Astrocyte (in vitro differentiated cells and primary cell): Measurements from ENCODE around the gene LZTS3. TPM values are rescaled to one million over a fixed set of nuclear protein-coding genes. Genes with fewer than 3 reads are reported as not detected.

ENCODE experiments used
- DNase-seq: peaks from one replicate; pipeline ENCODE4 v3.0.0-alpha.2; 2010; ENCODE audit warnings: low read depth
- FAIRE-seq: peaks from 2 replicates; lab custom pipeline; 2011; peaks lifted over from hg19 to GRCh38; lab: Jason Lieb, UNC
- H2AFZ ChIP-seq: 2 replicates; pipeline ENCODE4 v1.6.0; 2012; ENCODE audit warnings: low read depth, low read length, inconsistent platforms
- H3K27ac ChIP-seq: 2 replicates; pipeline ENCODE4 v1.5.1; 2011; ENCODE audit warnings: low read depth, low read length, inconsistent platforms
- H3K27me3 ChIP-seq: 2 replicates; pipeline ENCODE4 v1.6.0; 2011; ENCODE audit warnings: low read length, inconsistent platforms; ENCODE audit not compliant: insufficient read depth
- H3K36me3 ChIP-seq: 2 replicates; pipeline ENCODE4 v1.5.1; 2011; ENCODE audit warnings: low read length, inconsistent platforms; ENCODE audit not compliant: insufficient read depth
- H3K4me1 ChIP-seq: 2 replicates; pipeline ENCODE4 v1.5.1; 2011; ENCODE audit warnings: low read length, inconsistent platforms; ENCODE audit not compliant: insufficient read depth
- H3K4me2 ChIP-seq: 2 replicates; pipeline ENCODE4 v1.6.0; 2012; ENCODE audit warnings: low read length, inconsistent platforms
- H3K4me3 ChIP-seq: 2 replicates; pipeline ENCODE4 v1.5.1; 2011; ENCODE audit warnings: low read depth, mild to moderate bottlenecking, low read length, inconsistent platforms; ENCODE audit not compliant: insufficient read depth
- H3K79me2 ChIP-seq: 2 replicates; pipeline ENCODE4 v1.6.0; 2012; ENCODE audit warnings: mild to moderate bottlenecking, low read length, inconsistent platforms; ENCODE audit not compliant: insufficient read depth
- H3K9ac ChIP-seq: 2 replicates; pipeline ENCODE4 v1.6.0; 2012; ENCODE audit warnings: mild to moderate bottlenecking, low read length, inconsistent platforms
- H3K9me3 ChIP-seq: 2 replicates; pipeline ENCODE4 v1.5.1; 2012; ENCODE audit warnings: low read depth, mild to moderate bottlenecking, low read length, inconsistent platforms; ENCODE audit not compliant: insufficient read depth
- H4K20me1 ChIP-seq: 2 replicates; pipeline ENCODE4 v1.6.0; 2012; ENCODE audit warnings: low read length, inconsistent platforms; ENCODE audit not compliant: insufficient read depth
- H3K27ac Mint-ChIP-seq: one replicate; pipeline ENCODE4 v1.8.0; 2021; ENCODE audit warnings: mild to moderate bottlenecking, mixed read lengths; ENCODE audit not compliant: unreplicated experiment
- H3K27me3 Mint-ChIP-seq: one replicate; pipeline ENCODE4 v1.8.0; 2021; ENCODE audit warnings: low read depth, mixed read lengths; ENCODE audit not compliant: unreplicated experiment
- H3K36me3 Mint-ChIP-seq: one replicate; pipeline ENCODE4 v1.8.0; 2021; ENCODE audit warnings: low read depth, mixed read lengths; ENCODE audit not compliant: unreplicated experiment
- H3K4me1 Mint-ChIP-seq: one replicate; pipeline ENCODE4 v1.8.0; 2021; ENCODE audit warnings: low read depth, mixed read lengths; ENCODE audit not compliant: unreplicated experiment
- H3K4me3 Mint-ChIP-seq: one replicate; pipeline ENCODE4 v1.8.0; 2021; ENCODE audit warnings: mild to moderate bottlenecking, moderate library complexity, mixed read lengths; ENCODE audit not compliant: unreplicated experiment
- H3K9me3 Mint-ChIP-seq: one replicate; pipeline ENCODE4 v1.8.0; 2021; ENCODE audit warnings: mild to moderate bottlenecking, mixed read lengths; ENCODE audit not compliant: unreplicated experiment
- EZH2 ChIP-seq: IDR thresholded peaks from 2 replicates; pipeline ENCODE4 v1.6.1; 2012; ENCODE audit warnings: mild to moderate bottlenecking, low read length, inconsistent platforms; ENCODE audit not compliant: insufficient read depth
- total RNA-seq: library from RNA; stranded (reverse); gene quantifications from 2 replicates; pipeline ENCODE4 v1.2.1, GENCODE V29; 2021
- TF ChIP-seq, protein P1 (sequence below): IDR thresholded peaks from 2 replicates; pipeline ENCODE4 v1.5.1; 2011; ENCODE audit warnings: low read depth, mild to moderate bottlenecking, inconsistent platforms, low read length, moderate library complexity; ENCODE audit not compliant: insufficient read depth

Gene LZTS3
- total RNA-seq, 1 donor from 2014 or later: 12.6 TPM

DNA sequence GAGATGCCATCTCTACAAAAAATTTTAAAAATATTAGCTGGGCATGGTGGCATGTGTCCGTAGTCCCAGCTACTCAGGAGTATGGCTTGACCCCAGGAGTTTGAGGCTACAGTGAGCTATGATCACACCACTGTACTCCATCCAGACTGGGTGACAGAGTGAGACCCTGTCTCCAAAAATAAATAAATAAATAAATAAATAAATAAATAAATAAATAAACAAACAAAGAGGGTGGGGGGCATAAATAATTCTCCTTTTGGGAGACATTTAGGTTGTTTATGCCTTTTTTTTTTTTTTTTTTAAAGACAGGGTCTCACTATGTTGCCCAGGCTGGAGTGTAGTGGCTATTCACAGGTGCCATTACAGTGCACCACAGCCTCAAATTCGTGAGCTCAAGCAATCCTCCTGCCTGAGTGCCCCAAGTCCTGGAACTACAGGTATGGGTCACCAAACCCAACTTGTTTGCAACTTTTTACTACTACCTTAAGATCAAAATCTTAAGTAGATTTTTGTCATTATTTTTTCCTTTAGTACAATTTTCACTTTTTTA lies 43.2 kb downstream of the LZTS3 start:
- Histone ChIP-seq H3K27ac (no peak overlapping the region), H2AFZ (no peak overlapping the region), H3K4me2 (no peak overlapping the region), H4K20me1 (peaks cover 13% of the 10 kb centered on the region), H3K4me1 (no peaks in the 10 kb centered on the region), H3K9ac (no peak overlapping the region), H3K79me2 (peaks cover 9% of the 10 kb centered on the region), H3K4me3 (no peak overlapping the region), H3K27me3 (no peaks in the 10 kb centered on the region), H3K36me3 (no peaks in the 10 kb centered on the region), H3K9me3 (no peaks in the 10 kb centered on the region)
- Mint-ChIP-seq H3K9me3 (peaks cover 2% of the 10 kb centered on the region), H3K36me3 (peaks cover 3% of the 10 kb centered on the region), H3K4me3 (no peak overlapping the region), H3K4me1 (no peaks in the 10 kb centered on the region), H3K27ac (no peak overlapping the region), H3K27me3 (no peaks in the 10 kb centered on the region)
- TF ChIP-seq EZH2: no peak
- TF ChIP-seq, protein P1, sequence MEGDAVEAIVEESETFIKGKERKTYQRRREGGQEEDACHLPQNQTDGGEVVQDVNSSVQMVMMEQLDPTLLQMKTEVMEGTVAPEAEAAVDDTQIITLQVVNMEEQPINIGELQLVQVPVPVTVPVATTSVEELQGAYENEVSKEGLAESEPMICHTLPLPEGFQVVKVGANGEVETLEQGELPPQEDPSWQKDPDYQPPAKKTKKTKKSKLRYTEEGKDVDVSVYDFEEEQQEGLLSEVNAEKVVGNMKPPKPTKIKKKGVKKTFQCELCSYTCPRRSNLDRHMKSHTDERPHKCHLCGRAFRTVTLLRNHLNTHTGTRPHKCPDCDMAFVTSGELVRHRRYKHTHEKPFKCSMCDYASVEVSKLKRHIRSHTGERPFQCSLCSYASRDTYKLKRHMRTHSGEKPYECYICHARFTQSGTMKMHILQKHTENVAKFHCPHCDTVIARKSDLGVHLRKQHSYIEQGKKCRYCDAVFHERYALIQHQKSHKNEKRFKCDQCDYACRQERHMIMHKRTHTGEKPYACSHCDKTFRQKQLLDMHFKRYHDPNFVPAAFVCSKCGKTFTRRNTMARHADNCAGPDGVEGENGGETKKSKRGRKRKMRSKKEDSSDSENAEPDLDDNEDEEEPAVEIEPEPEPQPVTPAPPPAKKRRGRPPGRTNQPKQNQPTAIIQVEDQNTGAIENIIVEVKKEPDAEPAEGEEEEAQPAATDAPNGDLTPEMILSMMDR: no peak
- DNase-seq (no peak), FAIRE-seq (no peak)

DNA sequence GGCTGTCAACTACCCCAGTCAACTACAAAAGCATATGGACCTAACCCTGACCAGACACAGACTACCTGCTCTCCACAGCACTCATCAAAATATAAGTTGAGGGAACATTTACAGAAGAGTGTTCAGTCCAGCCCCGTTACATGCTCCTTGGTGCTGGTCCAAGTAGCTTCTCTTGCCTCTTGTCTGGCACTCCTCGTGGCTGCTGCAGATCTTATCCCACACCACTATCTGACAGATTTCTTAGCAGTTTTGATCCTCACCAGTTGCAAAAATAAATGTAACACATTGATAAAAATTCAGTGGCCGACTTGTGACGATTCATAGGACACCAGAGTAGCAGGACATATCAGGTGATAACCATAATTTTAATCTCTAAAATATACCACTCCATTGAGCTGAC lies 44.3 kb downstream of the LZTS3 start:
- H3K4me1 ChIP-seq: no peaks in the 10 kb centered on the region
- H3K79me2 ChIP-seq: peaks cover 8% of the 10 kb centered on the region
- no peak overlapping the region for H3K27ac ChIP-seq
- H3K36me3 Mint-ChIP-seq: peaks cover 8% of the 10 kb centered on the region
- no peak for DNase-seq
- H3K4me3 Mint-ChIP-seq: no peak overlapping the region
- H4K20me1 ChIP-seq: peaks cover 11% of the 10 kb centered on the region
- no peaks in the 10 kb centered on the region for H3K9me3 ChIP-seq
- H3K27ac Mint-ChIP-seq: no peak overlapping the region
- FAIRE-seq: no peak
- H3K9me3 Mint-ChIP-seq: peaks cover 3% of the 10 kb centered on the region
- H3K4me3 ChIP-seq: no peak overlapping the region
- H3K4me2 ChIP-seq: no peak overlapping the region
- H3K36me3 ChIP-seq: no peaks in the 10 kb centered on the region
- H2AFZ ChIP-seq: no peak overlapping the region
- no peaks in the 10 kb centered on the region for H3K27me3 Mint-ChIP-seq
- no peak overlapping the region for H3K9ac ChIP-seq
- no peak for TF ChIP-seq EZH2
- TF ChIP-seq, protein P1: no peak
- H3K27me3 ChIP-seq: no peaks in the 10 kb centered on the region
- no peaks in the 10 kb centered on the region for H3K4me1 Mint-ChIP-seq

DNA sequence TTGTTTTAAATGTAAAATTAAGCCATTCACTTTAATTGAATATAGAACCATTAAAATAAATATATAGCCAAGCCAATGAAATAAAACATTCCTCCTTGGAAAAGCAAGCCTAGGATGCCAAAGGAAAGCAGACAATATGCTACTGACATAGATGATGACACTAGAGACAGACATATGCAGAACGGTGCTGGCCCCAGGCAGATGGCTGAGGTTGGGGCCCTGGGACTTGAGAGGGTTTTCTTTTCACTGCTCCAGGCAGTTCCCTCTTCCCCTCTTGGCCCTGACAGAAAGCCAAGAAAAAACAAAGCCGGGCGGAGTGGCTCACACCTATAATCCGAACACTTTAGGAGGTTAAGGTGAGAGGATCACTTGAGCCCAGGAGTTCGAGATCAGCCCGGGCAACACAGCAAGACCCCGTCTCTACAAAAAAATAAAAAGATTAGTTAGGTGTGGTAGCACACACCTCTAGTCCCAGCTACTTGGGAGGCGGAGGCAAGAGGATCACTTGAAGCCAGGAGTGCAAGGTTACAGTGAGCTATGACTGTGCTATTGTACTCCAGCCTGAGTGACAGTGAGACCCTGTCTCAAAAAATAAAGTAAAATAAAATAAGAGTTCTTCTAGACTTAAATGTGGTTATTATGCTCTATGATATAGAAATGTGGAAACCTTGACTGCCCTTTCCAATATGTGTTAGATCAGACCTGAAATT lies 44.9 kb downstream of the LZTS3 start:
- Mint-ChIP-seq H3K27me3 (no peaks in the 10 kb centered on the region), H3K4me1 (no peaks in the 10 kb centered on the region), H3K4me3 (no peak overlapping the region), H3K27ac (no peak overlapping the region), H3K9me3 (peaks cover 9% of the 10 kb centered on the region), H3K36me3 (peaks cover 14% of the 10 kb centered on the region)
- no peak for TF ChIP-seq EZH2
- TF ChIP-seq, protein P1: no peak
- no peak for FAIRE-seq
- Histone ChIP-seq H3K4me3 (no peak overlapping the region), H3K27ac (no peak overlapping the region), H3K9me3 (no peaks in the 10 kb centered on the region), H4K20me1 (peaks cover 11% of the 10 kb centered on the region), H2AFZ (no peak overlapping the region), H3K79me2 (peaks cover 7% of the 10 kb centered on the region), H3K27me3 (no peaks in the 10 kb centered on the region), H3K9ac (no peak overlapping the region), H3K36me3 (no peaks in the 10 kb centered on the region), H3K4me1 (no peaks in the 10 kb centered on the region), H3K4me2 (no peak overlapping the region)
- no peak for DNase-seq
